Measurements from ENCODE around the gene SOX3. TPM values are rescaled to one million over a fixed set of nuclear protein-coding genes. Genes with fewer than 3 reads are reported as not detected.

The SOX3 gene
- total RNA-seq, result not detected
- long read RNA-seq, result 0 reads

DNA sequence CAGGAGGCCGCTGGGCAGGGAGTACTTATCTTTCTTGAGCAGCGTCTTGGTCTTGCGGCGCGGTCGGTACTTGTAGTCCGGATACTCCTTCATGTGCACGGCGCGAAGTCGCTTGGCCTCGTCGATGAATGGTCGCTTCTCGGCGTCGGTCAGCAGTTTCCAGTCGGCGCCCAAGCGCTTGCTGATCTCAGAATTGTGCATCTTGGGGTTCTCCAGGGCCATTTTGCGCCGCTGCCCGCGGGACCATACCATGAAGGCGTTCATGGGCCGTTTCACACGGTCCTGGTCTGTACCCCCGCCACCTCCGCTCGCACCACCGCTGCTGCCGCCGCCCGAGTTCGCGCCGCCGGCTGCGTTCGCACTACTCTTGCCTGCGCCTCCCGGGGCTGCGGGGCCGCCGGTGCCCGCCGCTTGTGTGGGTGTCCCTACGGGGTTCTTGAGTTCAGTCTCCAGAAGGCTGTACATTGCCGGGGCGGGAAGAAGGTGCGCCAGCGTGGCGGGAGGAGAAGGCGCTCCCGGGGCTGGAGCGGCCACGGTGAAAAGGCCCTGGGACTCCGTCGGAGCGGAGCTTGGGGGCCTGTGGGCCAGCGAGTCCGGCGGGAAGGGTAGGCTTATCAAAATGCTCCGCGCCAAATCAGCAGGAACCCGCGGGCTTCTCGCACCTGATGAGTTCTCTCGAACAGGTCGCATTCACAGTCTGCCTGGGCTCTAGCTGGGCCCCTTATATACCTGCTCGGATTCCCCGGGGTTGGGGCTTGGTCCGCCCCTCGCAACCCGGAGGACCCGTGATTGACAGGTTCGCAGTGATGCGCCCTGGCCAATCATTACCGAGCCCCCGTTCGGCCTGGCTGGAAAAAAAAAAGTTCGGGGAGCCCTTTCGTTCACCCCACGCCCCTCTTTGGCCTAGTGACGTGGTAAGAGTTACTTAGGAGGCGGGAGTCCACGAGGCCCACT lies at the start of gene SOX3:
SOX3 (minus strand) TSS at position 699 of the 954 bp plus-strand sequence; CDS start at position 690, 9 bp downstream.
- ATAC-seq, result no peak
- no peak for DNase-seq
- intact Hi-C loops (cut with DNase I), result loop anchor here in 1 of 2 donors (5.0 kb wide), 1 partner anchor 447 kb away; no protein-coding TSS in a partner anchor

DNA sequence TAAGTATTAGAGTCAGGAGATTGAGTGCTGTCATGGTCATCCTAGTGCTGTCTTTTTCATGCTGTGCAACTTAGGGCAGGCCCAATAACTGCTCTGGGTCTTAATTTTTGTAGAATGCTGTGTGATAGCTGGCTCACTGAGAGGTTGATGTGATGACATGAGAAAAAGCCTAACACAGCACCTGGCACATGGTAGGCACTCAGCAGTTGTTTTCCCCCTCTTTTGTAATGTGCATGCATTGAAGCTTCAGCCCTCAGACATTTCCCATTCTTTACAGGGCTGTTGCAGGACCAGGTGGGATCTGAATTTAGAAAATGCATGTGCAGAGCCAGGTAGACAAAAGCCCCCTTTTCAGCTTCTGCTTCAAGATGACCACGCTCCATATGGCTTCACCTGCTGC lies 44.1 kb upstream of the SOX3 start:
- DNase-seq (no peak), ATAC-seq (no peak)
- intact Hi-C loops (cut with DNase I), result no loop called here

DNA sequence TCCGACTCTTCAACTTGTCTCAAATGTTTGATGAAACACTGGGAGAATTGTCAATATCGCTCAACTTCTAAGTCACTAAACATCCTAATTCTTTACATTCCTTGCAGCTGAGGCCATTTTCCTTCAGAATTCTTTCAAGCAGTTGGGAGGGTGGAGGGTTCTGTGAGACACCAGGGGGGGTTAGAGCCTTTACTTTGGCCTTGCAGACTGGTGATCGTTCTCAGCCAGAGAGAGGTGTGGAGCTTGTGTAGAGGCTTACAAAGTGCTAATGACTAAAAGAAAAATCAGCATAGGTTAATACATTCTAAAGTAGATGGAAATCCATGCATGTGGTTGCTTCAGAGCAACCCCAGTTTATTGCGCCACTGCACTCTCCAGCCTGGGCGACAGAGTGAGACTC lies 21.3 kb upstream of the SOX3 start:
- intact Hi-C loops (cut with DNase I), result no loop called here
- ATAC-seq (no peak), DNase-seq (no peak)

DNA sequence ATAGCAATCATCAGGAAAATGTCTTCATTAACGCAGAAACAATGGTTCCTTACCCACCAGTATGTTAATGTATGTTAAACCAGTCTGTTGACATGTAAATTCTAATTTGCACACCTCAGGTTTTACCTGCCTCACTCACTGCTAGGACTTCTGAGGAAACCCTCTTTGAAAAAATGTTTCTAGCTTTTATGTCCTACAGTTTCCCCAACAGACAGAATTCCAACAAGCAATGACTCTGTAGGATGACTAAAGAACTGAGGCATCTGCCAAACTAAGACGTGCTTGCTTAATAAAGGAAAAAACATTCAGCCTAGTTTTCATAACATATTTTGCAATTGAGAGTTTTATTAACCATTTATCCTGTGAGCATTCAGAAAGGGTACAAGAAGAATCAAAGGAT lies 20.6 kb upstream of the SOX3 start:
- ATAC-seq, result no peak
- intact Hi-C loops (cut with DNase I), result no loop called here
- no peak for DNase-seq

DNA sequence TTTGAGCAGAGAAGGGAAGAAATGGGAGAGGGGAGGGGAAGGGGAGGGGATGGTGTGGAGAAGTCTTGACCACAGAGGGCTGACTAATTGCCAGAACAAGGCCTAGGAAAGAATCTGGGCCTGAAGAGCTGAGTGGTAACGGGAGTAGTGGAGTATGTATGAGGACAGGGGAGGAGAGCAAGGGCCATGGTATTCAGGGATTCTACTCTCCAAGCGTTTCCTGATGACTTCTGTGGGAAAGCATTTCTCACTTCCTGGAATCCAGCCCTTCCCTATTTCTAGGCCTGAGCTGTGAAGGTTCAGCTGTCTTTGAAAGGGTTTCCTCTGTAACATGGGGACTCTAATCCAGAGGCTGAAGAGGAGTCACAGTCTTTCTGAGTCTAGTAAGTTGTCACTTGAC lies 19.7 kb upstream of the SOX3 start:
- ATAC-seq (no peak), DNase-seq (no peak)
- intact Hi-C loops (cut with DNase I), result no loop called here

DNA sequence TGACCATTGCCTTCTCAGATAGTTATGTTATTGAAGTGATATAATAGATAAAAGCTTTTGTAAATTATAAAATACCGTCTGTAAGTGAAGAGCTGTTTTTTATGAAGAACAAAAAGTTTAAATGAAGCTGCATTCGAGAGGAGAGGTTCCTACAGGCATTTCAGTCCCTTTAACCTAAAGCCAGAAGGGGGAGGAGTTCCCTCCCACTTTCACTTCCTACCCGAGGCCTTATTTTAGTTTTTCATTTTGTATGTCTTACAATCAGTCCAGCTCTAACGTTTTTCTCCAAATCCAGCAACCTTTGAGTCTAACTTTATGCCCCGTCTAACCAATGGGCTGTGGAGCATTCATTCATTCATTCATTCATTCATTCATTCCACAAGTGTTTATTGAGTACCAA lies 16.5 kb upstream of the SOX3 start:
- no peak for DNase-seq
- intact Hi-C loops (cut with DNase I), result no loop called here
- ATAC-seq, result no peak

DNA sequence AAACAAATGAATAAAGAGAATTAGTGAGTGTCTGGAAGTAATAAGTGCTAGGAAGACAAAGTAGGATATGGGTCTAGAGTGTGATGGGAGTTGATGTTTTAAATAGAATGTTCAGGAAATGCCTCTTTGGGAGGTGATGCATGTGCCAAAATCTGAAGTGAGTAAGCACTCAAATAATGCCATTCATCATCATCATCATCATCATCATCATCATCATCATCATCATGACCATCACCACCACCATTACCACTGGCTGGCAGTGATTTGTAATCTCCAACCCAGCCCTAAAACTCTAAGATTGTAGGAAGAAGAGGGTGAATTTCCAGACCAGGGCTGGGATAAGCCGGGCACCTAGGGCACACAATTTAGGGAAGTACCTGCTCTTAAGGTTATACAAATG lies 9.7 kb upstream of the SOX3 start:
- no peak for ATAC-seq
- intact Hi-C loops (cut with DNase I), result no loop called here
- DNase-seq, result no peak

DNA sequence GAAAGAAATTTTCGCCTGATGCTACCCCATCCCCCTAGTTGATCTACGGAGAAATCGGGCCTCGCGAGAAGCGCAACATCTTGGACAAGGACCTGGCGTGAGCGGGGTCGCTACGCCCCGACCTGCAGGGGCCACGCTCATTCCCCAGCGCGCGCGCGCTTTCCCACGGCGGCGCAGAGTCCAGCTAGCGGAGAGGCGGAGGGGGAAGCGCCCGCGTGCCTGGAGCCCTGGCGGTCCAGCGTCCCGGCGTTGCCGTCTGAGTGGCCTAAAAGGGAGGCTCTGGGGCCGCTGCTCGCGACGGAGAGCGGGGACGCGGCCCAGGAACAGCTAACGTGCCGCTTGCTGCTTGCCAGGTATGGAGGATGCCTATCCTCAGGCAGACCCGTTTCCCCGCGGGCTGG lies 6.0 kb upstream of the SOX3 start:
- intact Hi-C loops (cut with DNase I), result no loop called here
- ATAC-seq (no peak), DNase-seq (no peak)

DNA sequence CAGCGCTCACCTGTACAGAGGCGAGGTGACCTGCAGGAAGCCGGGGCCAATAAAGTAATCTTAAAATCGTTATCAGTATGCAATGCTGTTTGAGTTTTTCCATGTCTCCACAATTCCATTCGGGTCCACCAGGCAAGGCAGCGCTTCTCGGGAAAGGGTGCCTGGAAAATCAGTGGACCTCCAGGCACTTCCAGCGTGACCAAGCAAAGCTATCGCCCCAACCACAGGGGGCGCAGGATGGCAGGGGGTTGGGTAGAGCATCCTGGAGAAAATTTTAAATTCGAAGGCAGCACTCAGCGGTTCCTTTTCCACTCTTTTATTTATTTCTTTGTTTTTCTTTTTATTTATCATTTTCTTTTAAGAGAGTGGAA lies 5.4 kb upstream of the SOX3 start:
- intact Hi-C loops (cut with DNase I), result no loop called here

DNA sequence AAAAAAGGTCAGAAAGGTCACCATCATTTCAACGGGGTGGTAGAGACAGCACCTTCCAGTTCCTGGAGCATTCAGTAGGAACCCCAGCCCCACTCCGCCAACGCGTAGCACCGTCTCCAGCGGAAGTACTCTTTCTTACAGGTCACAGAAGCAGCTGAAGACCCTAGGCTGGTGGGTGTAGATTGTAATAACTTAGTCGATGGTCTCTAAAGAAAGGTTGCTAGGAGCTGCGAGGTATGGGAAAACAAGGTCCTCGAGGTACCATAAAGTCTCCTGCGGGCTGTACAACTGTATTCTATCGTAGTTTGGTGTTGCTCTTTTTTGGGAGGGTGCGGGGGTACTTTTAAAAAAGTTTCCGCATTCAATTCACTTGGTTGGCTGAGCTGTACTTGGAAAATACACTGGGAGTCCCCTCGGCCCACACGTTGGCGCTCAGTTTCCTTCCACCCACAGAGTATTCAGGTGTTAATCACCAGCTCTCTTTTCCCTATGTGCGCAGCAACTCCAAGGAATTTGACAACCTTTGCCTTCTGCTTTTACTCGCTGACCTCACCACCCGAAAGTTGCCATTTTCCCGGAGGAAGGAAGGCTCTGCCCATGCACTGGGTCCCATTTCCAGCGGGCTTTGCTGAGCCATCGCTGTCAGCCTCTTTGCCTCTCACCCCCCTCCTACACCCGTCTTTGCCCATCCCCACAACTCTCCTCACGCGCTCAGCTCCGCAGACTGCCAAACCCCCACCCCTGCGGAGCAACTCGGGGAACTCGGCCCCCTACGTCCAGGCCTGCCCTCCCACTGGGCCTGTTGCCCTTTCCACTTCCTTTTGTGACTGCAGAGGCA lies 4.8 kb upstream of the SOX3 start:
- no peak for DNase-seq
- no peak for ATAC-seq
- intact Hi-C loops (cut with DNase I), result loop anchor here in 1 of 2 donors (5.0 kb wide), 1 partner anchor 452 kb away; no protein-coding TSS in a partner anchor

More for the DNA sequence above, 5.4 kb upstream of the SOX3 start:
- ATAC-seq, result no peak
- DNase-seq, result no peak

DNA sequence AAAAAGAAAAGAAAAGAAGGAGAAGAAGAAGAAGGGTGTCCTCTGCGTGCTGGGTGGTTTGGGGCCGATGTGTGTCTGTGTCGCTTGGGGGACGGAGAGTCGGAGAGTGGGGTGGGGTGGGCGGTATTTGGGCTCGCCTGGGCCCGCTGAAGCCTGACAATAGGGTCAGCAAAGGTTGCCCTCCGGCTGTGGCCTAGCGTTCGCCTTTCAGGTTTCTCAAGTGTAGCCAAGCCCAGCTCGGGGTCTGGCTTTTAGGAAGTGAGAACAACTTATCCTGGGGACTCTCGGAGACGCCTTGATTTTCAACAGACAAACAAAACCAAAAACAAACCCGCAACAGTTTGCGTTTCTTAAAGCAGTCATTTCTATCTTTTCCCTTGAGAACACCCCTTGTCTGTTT lies 4.1 kb upstream of the SOX3 start:
- DNase-seq, result no peak
- ATAC-seq, result no peak
- intact Hi-C loops (cut with DNase I), result loop anchor here in 1 of 2 donors (5.0 kb wide), 1 partner anchor 452 kb away; no protein-coding TSS in a partner anchor

DNA sequence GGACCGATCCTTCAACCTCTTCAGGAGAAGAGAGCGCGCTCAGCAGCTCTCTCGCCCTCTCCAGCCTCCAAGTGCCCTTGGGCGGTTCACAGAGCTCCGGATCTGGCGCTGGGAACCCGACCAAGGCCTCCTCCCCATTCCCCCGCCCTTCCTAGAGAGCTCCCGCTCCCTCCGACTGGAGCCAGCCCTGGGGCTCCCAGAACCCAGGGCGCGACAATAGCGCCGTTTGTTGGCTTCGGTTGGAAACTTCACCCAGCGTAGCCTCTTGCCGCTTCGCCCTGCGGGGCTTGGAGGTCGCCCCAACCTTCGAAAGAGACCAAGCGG lies 3.1 kb upstream of the SOX3 start:
- ATAC-seq (no peak), DNase-seq (no peak)
- intact Hi-C loops (cut with DNase I), result loop anchor here in 1 of 2 donors (5.0 kb wide), 1 partner anchor 451 kb away; no protein-coding TSS in a partner anchor

DNA sequence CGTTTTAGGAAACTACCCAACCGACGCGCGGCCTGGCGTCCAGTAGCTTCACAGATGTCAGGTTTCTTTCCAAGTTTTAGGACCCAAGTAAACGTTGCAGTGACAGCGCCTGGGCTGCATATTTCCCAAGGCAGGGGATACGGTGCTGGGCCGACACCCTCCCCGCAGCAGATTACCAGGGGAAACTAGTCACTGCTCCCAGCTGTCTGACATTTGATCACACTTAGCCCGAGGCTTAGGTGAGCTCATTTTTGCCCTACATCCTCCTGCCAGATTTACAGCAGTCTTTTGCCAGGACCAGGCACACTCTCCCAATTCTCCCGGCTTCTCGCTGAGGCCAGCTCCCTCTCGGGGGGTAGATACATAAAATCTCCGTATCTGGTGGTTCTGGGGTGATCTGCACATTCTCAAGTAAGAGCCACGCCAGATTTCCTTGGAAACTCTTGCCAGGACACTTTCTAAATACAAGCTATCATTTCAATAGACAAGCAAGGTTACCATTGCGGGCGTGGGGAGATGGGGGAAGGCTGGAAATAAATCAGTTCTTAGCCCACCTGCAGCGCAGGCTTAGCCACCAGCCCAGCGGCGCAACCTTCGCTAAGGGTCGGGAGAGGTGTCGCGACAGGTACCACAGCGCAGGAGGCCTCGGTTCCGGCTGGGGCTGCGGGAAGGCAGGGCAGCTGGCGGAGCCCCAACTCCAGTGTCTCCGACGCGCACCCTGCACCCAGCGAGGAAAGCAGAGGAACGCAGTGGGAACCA lies 2.5 kb upstream of the SOX3 start:
- DNase-seq (no peak), ATAC-seq (no peak)
- intact Hi-C loops (cut with DNase I), result loop anchor here in 1 of 2 donors (5.0 kb wide), 1 partner anchor 450 kb away; no protein-coding TSS in a partner anchor

DNA sequence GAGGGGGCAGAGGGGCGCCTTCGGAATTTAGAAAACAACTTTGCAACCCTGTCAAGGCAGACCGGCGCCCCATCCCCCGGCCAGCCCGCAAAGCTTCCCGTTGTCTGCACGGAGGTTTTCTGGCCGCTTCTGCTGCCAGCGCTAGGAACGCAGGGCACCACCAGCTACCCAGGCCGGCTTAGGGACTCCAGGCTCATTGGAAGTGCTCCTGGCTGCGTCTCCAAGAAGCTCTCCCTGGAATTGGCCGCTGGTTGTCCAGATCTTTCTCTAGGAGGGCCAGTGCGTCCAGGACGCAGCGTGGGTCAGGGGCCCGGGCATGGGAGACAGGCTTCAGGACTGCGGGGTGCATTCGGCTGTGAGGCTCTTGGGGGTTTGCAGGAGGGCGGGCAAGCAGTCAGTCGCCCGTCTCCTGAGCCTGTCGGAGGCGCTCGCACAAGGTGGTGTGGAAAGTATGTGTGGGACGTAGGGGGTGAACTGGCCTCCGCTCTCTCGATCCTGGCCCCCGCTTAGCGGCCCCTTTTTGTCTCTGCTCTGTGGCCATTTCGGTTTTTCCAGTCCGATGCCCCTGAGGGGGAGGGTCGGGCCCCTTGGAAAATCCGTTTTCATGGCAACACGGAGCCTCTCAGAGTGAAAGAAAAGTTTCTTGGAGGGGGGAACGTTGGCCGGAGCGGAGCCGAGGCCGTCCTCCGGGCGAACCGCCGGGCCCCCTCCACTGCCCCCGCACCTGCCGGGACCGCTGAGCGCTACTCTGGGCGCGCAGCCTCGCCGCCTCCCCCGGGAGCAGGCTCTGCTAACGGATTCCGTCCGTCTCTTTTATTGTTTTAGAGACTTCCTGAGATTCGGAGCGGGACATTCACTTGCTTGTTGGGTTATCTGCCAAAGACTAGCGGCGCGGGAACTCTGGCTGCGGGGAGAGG lies 810 bp upstream of the SOX3 start:
- intact Hi-C loops (cut with DNase I), result loop anchor here in 1 of 2 donors (5.0 kb wide), 1 partner anchor 448 kb away; no protein-coding TSS in a partner anchor
- no peak for ATAC-seq

DNA sequence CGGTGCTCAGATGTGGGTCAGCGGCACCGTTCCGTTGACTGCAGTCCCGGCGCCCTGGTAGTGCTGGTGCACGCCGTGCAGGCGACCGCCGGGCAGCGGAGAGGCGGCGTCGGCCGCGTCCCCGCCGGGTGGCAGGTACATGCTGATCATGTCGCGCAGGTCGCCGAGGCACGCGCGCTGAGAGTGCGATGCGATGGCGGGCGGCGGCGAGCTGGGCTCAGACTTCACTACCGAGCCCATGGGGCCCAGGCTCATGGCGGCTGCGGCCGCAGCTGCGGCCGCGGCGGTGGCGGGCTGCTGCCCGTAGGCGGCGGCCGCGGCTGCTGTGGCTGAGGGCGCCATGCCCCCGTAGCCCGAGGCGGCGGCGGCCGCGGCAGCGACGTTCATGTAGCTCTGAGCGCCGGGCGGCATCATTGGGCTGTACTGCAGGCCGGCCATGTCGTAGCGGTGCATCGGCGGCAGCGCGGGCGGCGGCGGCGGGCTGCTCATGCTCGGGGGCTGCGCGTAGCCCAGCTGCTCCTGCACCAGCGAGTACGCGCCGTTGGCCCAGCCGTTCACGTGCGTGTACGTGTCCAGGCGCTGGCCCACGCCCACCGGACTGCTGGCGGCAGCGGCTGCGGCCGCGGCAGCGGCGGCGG lies 1.0 kb downstream of the SOX3 start:
- ATAC-seq (peak; percentile 20 to 70), DNase-seq (no peak)
- intact Hi-C loops (cut with DNase I), result no loop called here

More for the DNA sequence above, 810 bp upstream of the SOX3 start:
- DNase-seq, result no peak

DNA sequence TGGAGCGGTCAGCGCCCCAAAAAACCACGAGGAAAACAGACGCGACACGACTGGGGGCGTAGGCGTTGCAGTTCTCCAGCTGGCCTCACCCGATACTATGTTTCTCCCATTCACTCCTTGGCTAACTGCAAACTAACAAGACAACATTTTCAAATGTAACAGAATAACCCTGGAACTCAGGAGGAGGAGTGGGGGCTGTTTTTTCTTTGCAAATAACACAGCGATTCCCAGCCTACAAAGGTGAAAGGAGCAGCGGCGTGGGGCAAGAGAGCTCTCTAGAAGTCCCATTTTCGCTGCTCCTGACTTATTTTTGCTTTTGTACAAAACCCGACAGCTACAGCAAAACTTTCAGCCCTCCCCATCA lies 1.6 kb downstream of the SOX3 start:
- intact Hi-C loops (cut with DNase I), result no loop called here
- DNase-seq, result no peak
- ATAC-seq, result no peak

DNA sequence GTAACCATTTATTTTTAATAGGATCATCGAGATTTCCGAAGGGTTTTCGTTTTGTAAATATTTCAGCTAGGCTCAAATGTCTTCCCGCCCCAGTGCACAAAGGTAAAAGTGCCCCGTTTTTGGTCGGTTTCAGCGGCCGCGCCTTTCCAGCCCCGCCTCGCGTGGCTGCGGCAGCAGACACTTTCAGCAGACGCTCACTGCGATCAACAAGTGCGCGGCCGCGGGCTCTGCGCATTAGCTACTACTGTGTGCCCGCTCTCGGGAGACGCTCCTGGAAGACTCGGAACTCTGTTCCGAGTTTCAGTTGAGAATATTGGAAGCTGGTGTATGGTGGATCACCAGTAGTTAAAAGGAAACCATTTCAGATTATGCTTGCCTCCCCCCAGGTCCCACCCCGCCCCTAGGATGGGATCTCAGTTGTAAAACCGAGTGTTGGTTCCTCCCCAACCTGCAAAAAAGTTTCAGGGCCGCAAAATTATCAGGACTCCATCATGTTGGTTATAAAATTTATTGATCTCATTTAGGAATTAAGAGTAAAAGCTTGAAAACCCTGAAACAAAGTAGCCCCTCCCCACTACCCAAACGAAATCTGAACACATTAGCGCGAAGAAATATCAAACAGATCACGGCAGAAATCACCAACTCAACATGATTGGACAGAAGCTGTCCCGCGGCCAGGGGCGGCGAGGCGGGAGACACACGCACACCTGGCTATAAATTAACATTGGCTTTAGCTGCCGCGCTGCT lies 2.2 kb downstream of the SOX3 start:
- ATAC-seq (no peak), DNase-seq (no peak)
- intact Hi-C loops (cut with DNase I), result no loop called here

All from left cardiac atrium (tissue), 4 donors.